ENCODE measurements around the gene STX11.
"Not testable (repeated sequence)": the region's sequence is repeated elsewhere in the genome, so short reads cannot be mapped to it uniquely, and the experiment has no call there.

Gene STX11

DNA sequence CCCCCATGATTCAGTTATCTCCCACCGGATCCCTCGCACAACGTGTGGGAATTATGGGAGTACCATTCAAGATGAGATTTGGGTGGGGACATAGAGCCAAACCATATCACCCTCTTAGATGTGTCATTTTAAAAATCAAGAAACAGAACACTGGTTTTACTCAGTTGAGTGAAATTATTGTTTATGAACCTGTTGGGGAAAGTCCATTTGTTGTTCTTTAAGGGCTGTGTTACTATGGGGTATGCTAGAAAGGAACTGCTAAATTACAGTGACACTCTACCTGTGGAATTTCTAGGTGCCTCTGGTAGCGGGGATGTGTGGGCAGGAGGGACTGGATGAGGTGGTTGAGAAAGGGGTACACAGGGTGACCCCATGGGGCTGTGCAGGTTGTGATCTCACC, 28.9 kb downstream of the STX11 start:
- ChIA-PET CTCF (no interaction called here), POLR2A (no interaction called here)
- DNase-seq (ENCODE audit: extremely low spot score): no peak
- TF ChIP-seq CTBP1 (IDR thresholded peaks at IDR 0.05; ENCODE audit: borderline replicate concordance): no peak
- TF ChIP-seq ELF4 (IDR thresholded peaks at IDR 0.05): no peak
- no peak for TF ChIP-seq NFRKB (IDR thresholded peaks at IDR 0.05)
- TF ChIP-seq L3MBTL2 (conservative IDR thresholded peaks at IDR 0.05): no peak
- TF ChIP-seq FOXA1 (IDR thresholded peaks at IDR 0.05): no peak
- TF ChIP-seq ZNF384 (IDR thresholded peaks at IDR 0.05): no peak
- TF ChIP-seq FOXM1 (IDR thresholded peaks at IDR 0.05; ENCODE audit: borderline replicate concordance): no peak
- no peak for TF ChIP-seq BHLHE40 (IDR thresholded peaks at IDR 0.05; ENCODE audit: borderline replicate concordance)
- TF ChIP-seq SUZ12 (IDR thresholded peaks at IDR 0.05): no peak

DNA sequence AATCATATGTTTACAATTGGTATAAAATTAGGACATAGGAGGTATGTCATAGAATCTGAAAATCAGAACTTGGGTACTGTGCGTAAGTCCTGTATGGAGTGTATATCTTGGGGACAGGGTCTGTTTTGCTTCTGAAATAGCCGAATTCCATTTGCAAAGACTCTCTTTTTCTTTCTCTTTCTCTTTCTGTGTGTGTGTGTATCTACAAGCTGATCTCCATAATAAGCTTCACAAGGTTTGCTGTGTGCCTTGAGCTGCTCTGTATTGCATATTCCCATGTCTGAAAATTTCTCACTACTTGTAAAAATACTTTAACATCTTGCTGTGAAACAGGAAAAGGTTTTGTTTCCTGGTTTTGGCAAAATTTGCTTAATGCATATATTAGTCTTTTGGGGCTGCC, 29.5 kb downstream of the STX11 start:
- TF ChIP-seq LEF1 (IDR thresholded peaks at IDR 0.05; ENCODE audit: borderline replicate concordance) (no peak), TARDBP (IDR thresholded peaks at IDR 0.05) (no peak), HDGF (IDR thresholded peaks at IDR 0.05; ENCODE audit: borderline replicate concordance) (no peak), FOXM1 (IDR thresholded peaks at IDR 0.05; ENCODE audit: borderline replicate concordance) (no peak), SUZ12 (IDR thresholded peaks at IDR 0.05) (no peak), ELF4 (IDR thresholded peaks at IDR 0.05) (no peak)
- POLR2A ChIA-PET: no interaction called here
- DNase-seq (ENCODE audit: extremely low spot score): no peak
- CTCF ChIA-PET: no interaction called here

DNA sequence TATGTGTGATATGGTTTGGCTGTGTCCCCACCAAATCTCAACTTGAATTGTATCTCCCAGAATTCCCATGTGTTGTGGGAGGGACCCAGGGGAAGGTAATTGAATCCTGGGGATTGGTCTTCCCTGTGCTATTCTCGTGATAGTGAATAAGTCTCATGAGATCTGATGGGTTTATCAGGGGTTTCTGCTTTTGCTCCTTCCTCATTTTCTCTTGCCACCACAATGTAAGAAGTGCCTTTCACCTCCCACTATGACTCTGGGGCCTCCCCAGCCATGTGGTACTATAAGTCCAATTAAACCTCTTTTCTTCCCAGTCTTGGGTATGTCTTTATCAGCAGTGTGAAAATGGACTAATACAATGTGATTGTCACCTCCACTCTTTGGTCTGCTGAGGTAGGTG, 30.0 kb downstream of the STX11 start:
- POLR2A ChIA-PET: not testable (repeated sequence)

DNA sequence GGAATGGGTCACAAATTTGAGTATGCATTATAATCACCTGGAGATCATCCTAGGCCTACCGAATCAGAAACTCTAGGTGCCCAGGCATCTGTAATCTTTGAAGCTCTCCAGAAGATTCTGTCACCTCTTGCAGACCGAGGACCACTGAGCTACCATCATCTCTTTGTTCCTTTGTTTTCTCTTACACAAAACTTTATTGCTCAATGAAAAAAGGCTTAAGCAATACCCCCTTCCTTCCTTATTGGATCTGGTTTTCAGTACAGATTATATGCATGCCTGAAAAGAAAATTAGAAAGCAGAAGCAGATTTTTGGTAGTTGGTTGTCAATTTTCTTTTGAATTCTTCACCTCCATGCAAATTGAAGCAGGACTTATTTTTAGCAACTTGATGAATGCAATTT, 31.3 kb downstream of the STX11 start:
- TF ChIP-seq FOXK2 (IDR thresholded peaks at IDR 0.05) (no peak), LEF1 (IDR thresholded peaks at IDR 0.05; ENCODE audit: borderline replicate concordance) (no peak), CTBP1 (IDR thresholded peaks at IDR 0.05; ENCODE audit: borderline replicate concordance) (no peak), FOXA1 (IDR thresholded peaks at IDR 0.05) (no peak), ELF4 (IDR thresholded peaks at IDR 0.05) (no peak), SP1 (IDR thresholded peaks at IDR 0.05) (no peak), FOXM1 (IDR thresholded peaks at IDR 0.05; ENCODE audit: borderline replicate concordance) (no peak), HDGF (IDR thresholded peaks at IDR 0.05; ENCODE audit: borderline replicate concordance) (no peak), ZNF384 (IDR thresholded peaks at IDR 0.05) (no peak), NFRKB (IDR thresholded peaks at IDR 0.05) (no peak), TARDBP (IDR thresholded peaks at IDR 0.05) (no peak), ARNT (IDR thresholded peaks at IDR 0.05) (no peak), BHLHE40 (IDR thresholded peaks at IDR 0.05; ENCODE audit: borderline replicate concordance) (no peak), L3MBTL2 (conservative IDR thresholded peaks at IDR 0.05) (no peak), SUZ12 (IDR thresholded peaks at IDR 0.05) (no peak)
- TF ChIP-seq, protein P1, sequence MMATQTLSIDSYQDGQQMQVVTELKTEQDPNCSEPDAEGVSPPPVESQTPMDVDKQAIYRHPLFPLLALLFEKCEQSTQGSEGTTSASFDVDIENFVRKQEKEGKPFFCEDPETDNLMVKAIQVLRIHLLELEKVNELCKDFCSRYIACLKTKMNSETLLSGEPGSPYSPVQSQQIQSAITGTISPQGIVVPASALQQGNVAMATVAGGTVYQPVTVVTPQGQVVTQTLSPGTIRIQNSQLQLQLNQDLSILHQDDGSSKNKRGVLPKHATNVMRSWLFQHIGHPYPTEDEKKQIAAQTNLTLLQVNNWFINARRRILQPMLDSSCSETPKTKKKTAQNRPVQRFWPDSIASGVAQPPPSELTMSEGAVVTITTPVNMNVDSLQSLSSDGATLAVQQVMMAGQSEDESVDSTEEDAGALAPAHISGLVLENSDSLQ (IDR thresholded peaks at IDR 0.05): no peak
- CTCF ChIA-PET: no interaction called here
- no peak for DNase-seq (ENCODE audit: extremely low spot score)
- POLR2A ChIA-PET: no interaction called here

More for the DNA sequence above, 30.0 kb downstream of the STX11 start:
- DNase-seq (ENCODE audit: extremely low spot score); CTCF ChIA-PET: not testable (repeated sequence)

DNA sequence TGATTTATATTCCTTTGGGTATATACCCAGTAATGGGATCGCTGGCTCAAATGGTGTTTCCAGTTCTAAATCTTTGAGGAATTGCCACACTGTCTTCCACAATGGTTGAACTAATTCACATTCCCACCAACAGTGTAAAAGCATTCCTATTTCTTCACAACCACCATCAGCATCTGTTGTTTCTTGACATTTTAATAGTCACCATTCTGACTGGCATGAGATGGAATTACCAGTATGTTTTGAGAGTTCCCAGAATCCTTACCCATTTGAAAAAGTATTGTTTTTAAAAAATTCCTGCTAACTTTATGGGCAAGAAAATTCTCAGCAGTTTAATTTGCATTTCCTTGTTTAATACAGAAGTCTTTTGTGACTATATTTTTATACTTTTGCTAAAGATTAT, 33.9 kb downstream of the STX11 start:
- POLR2A ChIA-PET; CTCF ChIA-PET; DNase-seq (ENCODE audit: extremely low spot score): not testable (repeated sequence)

DNA sequence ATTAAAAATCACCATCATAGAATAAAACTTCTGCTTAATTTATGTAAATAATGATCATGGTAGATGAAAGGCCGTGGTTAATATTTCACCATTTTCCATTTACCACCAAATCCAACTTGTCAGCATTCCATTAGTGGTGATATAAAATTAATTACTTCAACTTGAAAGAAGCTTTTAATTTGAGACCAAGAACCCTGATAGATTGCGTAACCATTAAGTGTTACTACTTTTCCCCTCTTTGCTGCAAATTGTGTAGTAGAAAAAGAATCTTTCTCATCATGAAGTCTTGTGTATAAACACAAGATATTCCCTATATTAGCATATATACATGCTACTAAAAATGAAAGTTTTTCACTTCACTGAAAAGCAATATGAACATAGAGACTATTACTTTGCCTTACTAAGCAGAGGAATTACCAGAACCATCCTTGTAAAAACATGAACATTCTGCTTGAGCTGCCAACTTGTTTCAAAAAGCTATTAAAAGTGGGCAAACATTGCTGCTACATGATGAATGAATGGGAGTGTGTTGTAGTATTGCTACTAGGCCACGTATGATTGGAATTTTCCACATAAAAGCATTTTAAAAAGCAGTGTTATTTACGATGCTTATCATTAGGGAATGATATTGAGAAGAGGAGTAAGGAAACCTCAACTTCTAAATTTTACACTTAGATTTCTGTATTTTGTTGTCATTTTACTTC, 35.0 kb downstream of the STX11 start:
- TF ChIP-seq TARDBP (IDR thresholded peaks at IDR 0.05) (no peak), NFRKB (IDR thresholded peaks at IDR 0.05) (no peak), L3MBTL2 (conservative IDR thresholded peaks at IDR 0.05) (no peak), CTBP1 (IDR thresholded peaks at IDR 0.05; ENCODE audit: borderline replicate concordance) (no peak), LEF1 (IDR thresholded peaks at IDR 0.05; ENCODE audit: borderline replicate concordance) (no peak), ARNT (IDR thresholded peaks at IDR 0.05) (no peak), HDGF (IDR thresholded peaks at IDR 0.05; ENCODE audit: borderline replicate concordance) (no peak), SP1 (IDR thresholded peaks at IDR 0.05) (no peak), FOXA1 (IDR thresholded peaks at IDR 0.05) (no peak), FOXM1 (IDR thresholded peaks at IDR 0.05; ENCODE audit: borderline replicate concordance) (no peak), ELF4 (IDR thresholded peaks at IDR 0.05) (no peak), ZNF384 (IDR thresholded peaks at IDR 0.05) (no peak), FOXK2 (IDR thresholded peaks at IDR 0.05) (no peak), BHLHE40 (IDR thresholded peaks at IDR 0.05; ENCODE audit: borderline replicate concordance) (no peak), SUZ12 (IDR thresholded peaks at IDR 0.05) (no peak)
- TF ChIP-seq, protein P1 (IDR thresholded peaks at IDR 0.05): no peak
- ChIA-PET CTCF (no interaction called here), POLR2A (no interaction called here)
- no peak for DNase-seq (ENCODE audit: extremely low spot score)

DNA sequence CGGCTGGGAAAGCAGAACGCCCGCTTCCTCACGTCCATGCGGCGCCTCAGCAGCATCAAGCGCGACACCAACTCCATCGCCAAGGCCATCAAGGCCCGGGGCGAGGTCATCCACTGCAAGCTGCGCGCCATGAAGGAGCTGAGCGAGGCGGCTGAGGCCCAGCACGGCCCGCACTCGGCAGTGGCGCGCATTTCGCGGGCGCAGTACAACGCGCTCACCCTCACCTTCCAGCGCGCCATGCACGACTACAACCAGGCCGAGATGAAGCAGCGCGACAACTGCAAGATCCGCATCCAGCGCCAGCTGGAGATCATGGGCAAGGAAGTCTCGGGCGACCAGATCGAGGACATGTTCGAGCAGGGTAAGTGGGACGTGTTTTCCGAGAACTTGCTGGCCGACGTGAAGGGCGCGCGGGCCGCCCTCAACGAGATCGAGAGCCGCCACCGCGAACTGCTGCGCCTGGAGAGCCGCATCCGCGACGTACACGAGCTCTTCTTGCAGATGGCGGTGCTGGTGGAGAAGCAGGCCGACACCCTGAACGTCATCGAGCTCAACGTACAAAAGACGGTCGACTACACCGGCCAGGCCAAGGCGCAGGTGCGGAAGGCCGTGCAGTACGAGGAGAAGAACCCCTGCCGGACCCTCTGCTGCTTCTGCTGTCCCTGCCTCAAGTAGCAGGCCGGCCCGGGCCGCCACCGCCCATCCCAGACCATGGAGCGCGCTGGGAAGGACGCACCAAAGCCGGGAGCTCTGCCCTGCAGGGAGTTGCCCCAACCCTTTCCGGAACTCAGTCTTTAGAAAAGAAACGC, 36.7 kb downstream of the STX11 start:
- DNase-seq (ENCODE audit: extremely low spot score): no peak
- ChIA-PET CTCF (no interaction called here), POLR2A (no interaction called here)
- no peak for TF ChIP-seq FOXA1 (IDR thresholded peaks at IDR 0.05)
- no peak for TF ChIP-seq BHLHE40 (IDR thresholded peaks at IDR 0.05; ENCODE audit: borderline replicate concordance)
- TF ChIP-seq SP1 (IDR thresholded peaks at IDR 0.05): no peak
- no peak for TF ChIP-seq ELF4 (IDR thresholded peaks at IDR 0.05)
- TF ChIP-seq ARNT (IDR thresholded peaks at IDR 0.05): no peak
- TF ChIP-seq CTBP1 (IDR thresholded peaks at IDR 0.05; ENCODE audit: borderline replicate concordance): no peak
- TF ChIP-seq SUZ12 (IDR thresholded peaks at IDR 0.05): no peak
- TF ChIP-seq, protein P1 (IDR thresholded peaks at IDR 0.05): no peak
- no peak for TF ChIP-seq NFRKB (IDR thresholded peaks at IDR 0.05)
- no peak for TF ChIP-seq FOXM1 (IDR thresholded peaks at IDR 0.05; ENCODE audit: borderline replicate concordance)
- no peak for TF ChIP-seq L3MBTL2 (conservative IDR thresholded peaks at IDR 0.05)
- no peak for TF ChIP-seq TARDBP (IDR thresholded peaks at IDR 0.05)
- no peak for TF ChIP-seq LEF1 (IDR thresholded peaks at IDR 0.05; ENCODE audit: borderline replicate concordance)
- no peak for TF ChIP-seq FOXK2 (IDR thresholded peaks at IDR 0.05)
- TF ChIP-seq ZNF384 (IDR thresholded peaks at IDR 0.05): no peak
- TF ChIP-seq HDGF (IDR thresholded peaks at IDR 0.05; ENCODE audit: borderline replicate concordance): no peak

Measured in HEK293T (cell line).